GM04504 (cell line): ENCODE results near the gene LRRC34.

Source experiments
- DNase-seq: peaks from one replicate; pipeline ENCODE4 v3.0.0-alpha.2; 2012; ENCODE audit warnings: low read depth

LRRC34 gene

GRCh38 chr3:169813757-169814517 lies 1.2 kb upstream of the LRRC34 start:
- no peak for DNase-seq

- DNase-seq = no peak
These were observed 574 bp upstream of the LRRC34 start for GRCh38 chr3:169813278-169813677.

- peak; percentile 13 for DNase-seq
These were observed 923 bp downstream of the LRRC34 start for GRCh38 chr3:169811631-169812331.

- no peak for DNase-seq
These were observed 3.4 kb downstream of the LRRC34 start for GRCh38 chr3:169809230-169809795.

GRCh38 chr3:169804681-169805080 lies 8.0 kb downstream of the LRRC34 start:
- DNase-seq = no peak

GRCh38 chr3:169792359-169792758 lies 20.3 kb downstream of the LRRC34 start:
- no peak for DNase-seq

- DNase-seq = no peak
These were observed 21.8 kb downstream of the LRRC34 start for GRCh38 chr3:169790687-169791429.

- DNase-seq = no peak
These were observed 22.5 kb downstream of the LRRC34 start for GRCh38 chr3:169790219-169790618.

- DNase-seq = no peak
These were observed 24.9 kb downstream of the LRRC34 start for GRCh38 chr3:169787791-169788190.

GRCh38 chr3:169787120-169787519 lies 25.6 kb downstream of the LRRC34 start:
- no peak for DNase-seq

GRCh38 chr3:169781209-169781855 lies 31.4 kb downstream of the LRRC34 start:
- DNase-seq = no peak

- DNase-seq = no peak
These were observed 32.0 kb downstream of the LRRC34 start for GRCh38 chr3:169780742-169781141.

- no peak for DNase-seq
These were observed 34.9 kb downstream of the LRRC34 start for GRCh38 chr3:169777822-169778221.

- no peak for DNase-seq
These were observed 38.5 kb downstream of the LRRC34 start for GRCh38 chr3:169774186-169774585.

- DNase-seq = peak; percentile 79
These were observed 39.5 kb downstream of the LRRC34 start, which contains the start of gene MYNN for GRCh38 chr3:169772897-169773816. TSS of gene MYNN (plus strand) at chr3:169773396. CDS start at chr3:169774296, 900 bp downstream.

- DNase-seq = peak; percentile 51
These were observed 40.3 kb downstream of the LRRC34 start for GRCh38 chr3:169772305-169772896.

GRCh38 chr3:169771497-169772304 lies 41.0 kb downstream of the LRRC34 start:
- no peak for DNase-seq

- no peak for DNase-seq
These were observed 43.2 kb downstream of the LRRC34 start, which contains the start of gene ACTRT3 for GRCh38 chr3:169769287-169770181. TSS of gene ACTRT3 (minus strand) at chr3:169769561. CDS start at chr3:169769520, 41 bp downstream.
